HCT116 (cell line): ENCODE results near the gene PPP1R13L. TPM values are rescaled to one million over a fixed set of nuclear protein-coding genes. Genes with fewer than 3 reads are reported as not detected.

Experiments used
- ATAC-seq: fragments of 200-7000 bp; cut with Tn5 transposase; 2 replicates; pipeline ENCODE4 v1.9.1; 2020; ENCODE audit warnings: mild to moderate bottlenecking, moderate library complexity
- BruUV-seq: library from RNA; stranded (reverse); fragments of 400-500 nt; replicated peaks from 2 replicates; lab custom pipeline; 2021; lab: Mats Ljungman, UMichigan
- CTCF ChIA-PET: fragments of 300-600 bp; sonication (Branson Sonifier 250); formaldehyde crosslinking; loops from one replicate; lab custom pipeline; 2021; ENCODE audit warnings: antibody characterized with exemption; lab: Charles Lee
- POLR2A ChIA-PET: fragments of 300-600, 350-600 bp; sonication (Branson Sonifier 250); formaldehyde crosslinking; loops from one replicate; lab custom pipeline; 2021; ENCODE audit warnings: antibody characterized with exemption; lab: Charles Lee
- RAD21 ChIA-PET, 2 experiments: fragments of 300-600 bp; sonication (Branson Sonifier 250); formaldehyde crosslinking; loops; one replicate each; lab custom pipeline; 2023; ENCODE audit warnings: low total read pairs in 2 of 2; ENCODE audit not compliant: uncharacterized antibody in 2 of 2, unreplicated experiment in 2 of 2, low non-redundant PET in 1 of 2; lab: Charles Lee
- DNase-seq: peaks from one replicate; pipeline ENCODE4 v3.0.0-alpha.2; 2010; ENCODE audit warnings: low read depth, low spot score
- H2AFZ ChIP-seq: fragments of 200-600 bp; shearing (Covaris generic), sonication (generic); 2 replicates; pipeline ENCODE4 v1.6.1; 2017; ENCODE audit warnings: low read depth, mixed run types, mixed read lengths, antibody characterized with exemption, low read length; ENCODE audit not compliant: poor library complexity, severe bottlenecking
- H3K27ac ChIP-seq: 2 replicates; pipeline ENCODE4 v1.5.1; 2012; ENCODE audit warnings: low read depth, low read length
- H3K27me3 ChIP-seq: fragments of 200-600 bp; sonication (generic); 2 replicates; pipeline ENCODE4 v1.6.1; 2016; ENCODE audit warnings: mixed run types, low read length, mixed read lengths; ENCODE audit not compliant: insufficient read depth
- H3K36me3 ChIP-seq, 2 experiments: fragments of 200-500 bp in 1 of 2; fragments of 200-600 bp in 1 of 2; sonication (Bioruptor generic) in 1 of 2; sonication (generic) in 1 of 2; 2 replicates each; pipeline versions ENCODE4 v1.5.1 to v1.6.1; 2014 to 2016; ENCODE audit warnings: low read length in 2 of 2, inconsistent platforms in 1 of 2, mixed read lengths in 1 of 2, mixed run types in 1 of 2; ENCODE audit not compliant: insufficient read depth in 2 of 2, control insufficient read depth in 1 of 2
- H3K4me1 ChIP-seq, 2 experiments: fragments of 200-600 bp in 1 of 2; sonication (generic) in 1 of 2; 2 replicates each; pipeline versions ENCODE4 v1.5.1 to v1.6.1; 2012 to 2017; ENCODE audit warnings: low read length in 2 of 2, inconsistent platforms in 1 of 2, mild to moderate bottlenecking in 1 of 2, mixed read lengths in 1 of 2, mixed run types in 1 of 2, moderate library complexity in 1 of 2; ENCODE audit not compliant: insufficient read depth in 2 of 2, control insufficient read depth in 1 of 2
- H3K4me2 ChIP-seq: fragments of 200-600 bp; sonication (generic); 2 replicates; pipeline ENCODE4 v1.6.1; 2017; ENCODE audit warnings: mixed run types, low read length, mixed read lengths
- H3K4me3 ChIP-seq, 2 experiments: fragments of 200-600 bp in 1 of 2; sonication (generic) in 1 of 2; replicated peaks in 1 of 2; 2 replicates each; pipeline ENCODE4 v1.5.1; 2011 to 2016; ENCODE audit warnings: low read length in 2 of 2, control low read depth in 1 of 2, low read depth in 1 of 2, mild to moderate bottlenecking in 1 of 2, mixed read lengths in 1 of 2, mixed run types in 1 of 2
- H3K79me2 ChIP-seq: fragments of 200-600 bp; sonication (generic); 2 replicates; pipeline ENCODE4 v1.6.1; 2017; ENCODE audit warnings: mild to moderate bottlenecking, mixed run types, low read length, moderate library complexity, mixed read lengths; ENCODE audit not compliant: insufficient read depth
- H3K9ac ChIP-seq: fragments of 200-600 bp; sonication (generic); 2 replicates; pipeline ENCODE4 v1.6.1; 2016; ENCODE audit warnings: low read length, mixed read lengths
- H3K9me2 ChIP-seq: fragments of 200-600 bp; sonication (generic), shearing (Covaris generic); 2 replicates; pipeline ENCODE4 v1.6.1; 2017; ENCODE audit warnings: mixed run types, mild to moderate bottlenecking, moderate library complexity; ENCODE audit not compliant: insufficient read depth
- H3K9me3 ChIP-seq, 2 experiments: fragments of 200-500 bp in 1 of 2; fragments of 200-600 bp in 1 of 2; sonication (Bioruptor generic) in 1 of 2; sonication (generic) in 1 of 2; 2 replicates each; pipeline ENCODE4 v1.6.1; 2014 to 2017; ENCODE audit warnings: low read length in 2 of 2, mixed read lengths in 2 of 2, inconsistent platforms in 1 of 2, low read depth in 1 of 2, mild to moderate bottlenecking in 1 of 2, mixed run types in 1 of 2, moderate library complexity in 1 of 2; ENCODE audit not compliant: control insufficient read depth in 1 of 2, insufficient read depth in 1 of 2
- H4K20me1 ChIP-seq: fragments of 200-600 bp; sonication (generic), shearing (Covaris generic); 2 replicates; pipeline ENCODE4 v1.6.1; 2017; ENCODE audit warnings: mixed run types, mild to moderate bottlenecking, moderate library complexity; ENCODE audit not compliant: insufficient read depth
- EGR1 ChIP-seq: IDR thresholded peaks from 2 replicates; pipeline ENCODE4 v1.6.1; 2012; ENCODE audit warnings: low read depth
- EZH2phosphoT487 ChIP-seq: fragments of 200-600 bp; IDR thresholded peaks from 2 replicates; pipeline ENCODE4 v1.6.1; 2018; ENCODE audit warnings: antibody characterized with exemption, borderline replicate concordance
- FOSL1 ChIP-seq: IDR thresholded peaks from 2 replicates; pipeline ENCODE4 v1.6.1; 2012; ENCODE audit warnings: low read depth
- JUND ChIP-seq: IDR thresholded peaks from 2 replicates; pipeline ENCODE4 v1.6.1; 2012
- POLR2A ChIP-seq: IDR thresholded peaks from 2 replicates; pipeline ENCODE4 v1.7.0; 2011; ENCODE audit warnings: borderline replicate concordance; ENCODE audit not compliant: insufficient read depth, insufficient read length; ENCODE audit errors: extremely low read depth
- SRF ChIP-seq: IDR thresholded peaks from 2 replicates; pipeline ENCODE4 v1.6.1; 2012; ENCODE audit warnings: low read depth
- YY1 ChIP-seq: IDR thresholded peaks from 2 replicates; pipeline ENCODE4 v1.6.1; 2011; ENCODE audit warnings: low read length, low read depth, moderate library complexity, mild to moderate bottlenecking; ENCODE audit not compliant: insufficient replicate concordance; ENCODE audit errors: extremely low read depth
- ZBTB33 ChIP-seq: IDR thresholded peaks from 2 replicates; pipeline ENCODE4 v1.6.1; 2011; ENCODE audit warnings: mild to moderate bottlenecking, low read length, moderate library complexity; ENCODE audit not compliant: insufficient replicate concordance; ENCODE audit errors: extremely low read depth
- ZNF274 ChIP-seq: fragments of 200-500 bp; sonication (Bioruptor generic); IDR thresholded peaks from 2 replicates; pipeline ENCODE4 v1.6.1; 2014; ENCODE audit warnings: mild to moderate bottlenecking, low read depth, low read length, inconsistent platforms
- intact Hi-C: fragments of 100-400 bp; cut with micrococcal nuclease; formaldehyde crosslinking; loops from 2 replicates; pipeline ENCODE4 v1.10.0; 2022
- total RNA-seq: library from RNA; stranded (reverse); gene quantifications from one replicate; pipeline ENCODE4 v1.2.1, GENCODE V29; 2021; ENCODE audit not compliant: unreplicated experiment

Gene PPP1R13L
- total RNA-seq, 1 experiment from 2014 or later = 89.1 TPM

DNA sequence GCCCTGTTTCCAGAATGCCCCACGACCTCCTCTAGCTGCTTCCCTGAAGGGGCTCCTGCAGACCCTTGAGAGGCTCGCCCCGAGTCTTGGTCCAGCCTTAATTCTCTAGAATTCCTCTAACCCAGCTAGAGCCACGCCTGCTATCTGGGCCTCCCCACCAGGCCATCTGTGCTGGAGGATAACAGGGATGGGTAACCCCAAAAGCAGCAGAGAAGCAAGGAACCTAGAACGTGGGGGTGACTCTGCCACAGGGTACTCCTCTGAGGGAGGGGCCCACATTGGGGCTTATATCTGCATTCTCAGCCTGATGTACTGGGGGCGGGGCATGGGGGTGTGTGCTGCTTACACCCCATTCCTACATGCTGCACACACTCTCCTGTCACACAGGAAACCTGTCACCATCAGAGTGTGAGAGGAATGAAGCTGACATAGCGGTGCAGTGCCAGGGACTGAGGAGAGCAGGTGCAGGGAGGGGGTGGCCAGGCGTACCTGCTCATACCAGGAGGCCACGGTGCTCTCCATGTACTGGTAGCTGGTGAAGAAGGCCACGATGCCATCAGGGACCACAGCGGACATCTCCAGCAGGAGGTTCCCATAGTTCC is 50.5 kb downstream of the PPP1R13L start:
- RAD21 ChIA-PET = no interaction called here
- H3K9ac ChIP-seq = no peak overlapping the region
- H4K20me1 ChIP-seq = no peaks in the 10 kb centered on the region
- H3K79me2 ChIP-seq = no peaks in the 10 kb centered on the region
- no peak overlapping the region for H3K4me3 ChIP-seq
- CTCF ChIA-PET = no interaction called here
- H2AFZ ChIP-seq = no peak overlapping the region
- no peaks in the 10 kb centered on the region for H3K9me2 ChIP-seq
- no peak for DNase-seq
- no peak for TF ChIP-seq FOSL1
- TF ChIP-seq POLR2A = no peak
- no peak for TF ChIP-seq EGR1
- TF ChIP-seq SRF = no peak
- TF ChIP-seq JUND = no peak
- no peak for TF ChIP-seq ZBTB33
- TF ChIP-seq ZNF274 = no peak
- TF ChIP-seq EZH2phosphoT487 = no peak
- no peak for TF ChIP-seq YY1
- TF ChIP-seq, all 23 proteins: peak for 0
- H3K4me1 ChIP-seq = no peaks in the 10 kb centered on the region
- BruUV-seq = no TSS peak
- POLR2A ChIA-PET = interaction anchor here (1.0 kb wide), 1 partner anchor 10 kb away, joined by 3 read pairs; no protein-coding TSS in a partner anchor
- intact Hi-C loops = no loop called here
- no peaks in the 10 kb centered on the region for H3K9me3 ChIP-seq
- no peak for ATAC-seq
- no peak overlapping the region for H3K27ac ChIP-seq
- no peak overlapping the region for H3K4me2 ChIP-seq
- peaks cover 28 to 39% of the 10 kb centered on the region in 2 experiments; a peak in 3 of 4 replicates for H3K36me3 ChIP-seq
- no peaks in the 10 kb centered on the region for H3K27me3 ChIP-seq
